Cardiac muscle cell (in vitro differentiated cells and primary cell): ENCODE results near the gene GNPNAT1. TPM values are rescaled to one million over a fixed set of nuclear protein-coding genes. Genes with fewer than 3 reads are reported as not detected.

Experiments used
- DNase-seq, 2 donors: peaks; one replicate each; pipeline versions ENCODE4 v3.0.0 to v3.0.0-alpha.2; 2010 to 2017; ENCODE audit warnings: low read depth in 1 of 2, low spot score in 1 of 2
- H3K27ac ChIP-seq: fragments of 200-600 bp; sonication (generic); 2 replicates; pipeline ENCODE4 v1.5.1; 2016
- H3K27me3 ChIP-seq: fragments of 200-600 bp; sonication (generic); 2 replicates; pipeline ENCODE4 v1.6.0; 2016; ENCODE audit warnings: control low read depth
- H3K36me3 ChIP-seq: fragments of 200-600 bp; sonication (generic); 2 replicates; pipeline ENCODE4 v1.5.1; 2016; ENCODE audit warnings: control low read depth
- H3K4me1 ChIP-seq: fragments of 200-600 bp; sonication (generic); 2 replicates; pipeline ENCODE4 v1.8.1; 2017; ENCODE audit warnings: low read depth, mild to moderate bottlenecking, mixed run types
- H3K4me3 ChIP-seq: fragments of 200-600 bp; sonication (generic); 2 replicates; pipeline ENCODE4 v1.5.1; 2016; ENCODE audit warnings: mild to moderate bottlenecking
- H3K9me3 ChIP-seq: fragments of 200-600 bp; sonication (generic); 2 replicates; pipeline ENCODE4 v1.5.1; 2017; ENCODE audit warnings: low read depth, mild to moderate bottlenecking, control low read depth
- CTCF ChIP-seq: IDR thresholded peaks from 2 replicates; pipeline ENCODE4 v1.5.1; 2012; ENCODE audit warnings: low read depth, mild to moderate bottlenecking, low read length
- polyA plus RNA-seq: library from polyadenylated mRNA; unstranded; fragments of >200 nt; fragmentation: Nextera tagmentation; extraction: Ambion mirVana; gene quantifications from 2 replicates; pipeline ENCODE4 v1.2.1, GENCODE V29; 2016
- total RNA-seq: library from RNA; depleted of rRNA; stranded (reverse); fragments of >200 nt; gene quantifications from 2 replicates; pipeline ENCODE4 v1.2.3, GENCODE V29; 2016

GNPNAT1 gene
- total and polyA plus RNA-seq, 2 experiments from 2014 or later = 9.6 to 14.2 TPM

- TF ChIP-seq CTCF = no peak
- Histone ChIP-seq H3K4me1 (no peaks in the 10 kb centered on the region), H3K36me3 (peaks cover 34% of the 10 kb centered on the region), H3K27ac (no peak overlapping the region), H3K4me3 (no peak overlapping the region), H3K27me3 (no peaks in the 10 kb centered on the region), H3K9me3 (no peaks in the 10 kb centered on the region)
- DNase-seq = no peak
Measured at GRCh38 chr14:52759145-52759544, 32.3 kb downstream of the GNPNAT1 start.

- H3K36me3 ChIP-seq = peaks cover 43% of the 10 kb centered on the region
- TF ChIP-seq CTCF = no peak
- DNase-seq = no peak
- H3K9me3 ChIP-seq = no peaks in the 10 kb centered on the region
- H3K27ac ChIP-seq = no peak overlapping the region
- H3K4me1 ChIP-seq = no peaks in the 10 kb centered on the region
- H3K27me3 ChIP-seq = no peaks in the 10 kb centered on the region
- H3K4me3 ChIP-seq = no peak overlapping the region
Measured at GRCh38 chr14:52755607-52756316, 35.6 kb downstream of the GNPNAT1 start.

GRCh38 chr14:52748647-52749292 is 42.6 kb downstream of the GNPNAT1 start:
- TF ChIP-seq CTCF = no peak
- no peak overlapping the region for H3K4me3 ChIP-seq
- H3K36me3 ChIP-seq = peaks cover 34% of the 10 kb centered on the region
- no peak for DNase-seq
- no peaks in the 10 kb centered on the region for H3K9me3 ChIP-seq
- no peaks in the 10 kb centered on the region for H3K4me1 ChIP-seq
- H3K27ac ChIP-seq = no peak overlapping the region
- H3K27me3 ChIP-seq = no peaks in the 10 kb centered on the region

- no peaks in the 10 kb centered on the region for H3K27me3 ChIP-seq
- H3K27ac ChIP-seq = no peak overlapping the region
- no peak for DNase-seq
- H3K4me3 ChIP-seq = no peak overlapping the region
- no peak for TF ChIP-seq CTCF
- H3K9me3 ChIP-seq = no peaks in the 10 kb centered on the region
- no peaks in the 10 kb centered on the region for H3K36me3 ChIP-seq
- peaks cover 8% of the 10 kb centered on the region for H3K4me1 ChIP-seq
Measured at GRCh38 chr14:52741865-52742264, 49.5 kb downstream of the GNPNAT1 start.

GRCh38 chr14:52740751-52741150 is 50.7 kb downstream of the GNPNAT1 start:
- Histone ChIP-seq H3K27ac (no peak overlapping the region), H3K4me1 (peaks cover 15% of the 10 kb centered on the region), H3K9me3 (no peaks in the 10 kb centered on the region), H3K36me3 (no peaks in the 10 kb centered on the region), H3K27me3 (no peaks in the 10 kb centered on the region), H3K4me3 (no peak overlapping the region)
- no peak for TF ChIP-seq CTCF
- DNase-seq = no peak
